Caki2 (cell line): ENCODE results near the gene BBS1. TPM values are rescaled to one million over a fixed set of nuclear protein-coding genes. Genes with fewer than 3 reads are reported as not detected.
A peak's percentile ranks its signal among the peaks of the same experiment; 100 is the strongest.
"Not testable (repeated sequence)": the region's sequence is repeated elsewhere in the genome, so short reads cannot be mapped to it uniquely, and the experiment has no call there.

Experiments used
- DNase-seq: peaks from one replicate; pipeline ENCODE4 v3.0.0-alpha.2; 2015; ENCODE audit warnings: low read depth
- in situ Hi-C: cut with HindIII; loops from 2 replicates; pipeline ENCODE4 v1.10.0; 2016; ENCODE audit warnings: low sequenced_read_pairs, low pct_unique_long_range_greater_than_20kb, mixed read lengths
- total RNA-seq: library from RNA; depleted of rRNA; stranded (reverse); fragments of >200 nt; shearing (Covaris generic); gene quantifications from 2 replicates; pipeline ENCODE4 v1.2.3, GENCODE V29; 2014; ENCODE audit warnings: low replicate concordance; rRNA removed

Gene BBS1
- 20.6 and 28.0 TPM in 2 replicates for total RNA-seq

DNA sequence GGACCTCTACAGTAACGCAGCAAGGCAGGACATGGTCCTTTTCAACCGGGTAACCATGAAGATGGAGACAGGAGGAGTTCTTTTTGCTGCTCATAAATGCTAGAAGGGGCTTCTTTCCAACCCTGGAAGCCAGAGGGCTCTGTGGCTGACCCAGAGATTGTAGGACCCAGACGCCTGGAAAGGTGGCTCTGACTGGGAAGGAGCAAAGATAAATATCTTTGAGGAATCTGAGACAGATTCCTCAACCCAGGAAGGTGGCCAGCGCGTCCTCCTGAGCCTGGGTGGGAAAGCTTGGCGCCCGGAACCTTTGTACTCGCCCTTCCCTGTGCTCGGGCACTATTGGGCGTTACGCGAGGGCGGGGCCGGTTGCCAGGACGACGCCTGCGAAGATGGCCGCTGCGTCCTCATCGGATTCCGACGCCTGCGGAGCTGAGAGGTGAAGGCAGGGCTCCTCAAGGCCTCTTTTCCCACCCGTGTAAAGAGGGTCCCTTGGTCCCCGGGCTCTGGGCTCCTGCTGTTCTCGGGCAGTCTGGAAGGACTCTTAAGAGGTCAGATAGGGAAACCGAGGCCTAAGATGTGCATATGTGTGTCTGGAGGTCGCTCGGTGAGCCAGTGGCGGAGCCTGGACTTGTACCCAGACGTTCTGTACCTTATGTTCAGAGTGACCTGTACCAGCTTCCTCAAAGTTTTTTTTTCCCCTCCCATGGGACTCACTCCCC, at the start of gene BBS1:
Gene BBS1, plus strand, starts transcription at position 365 of the 719 bp plus-strand sequence. Its CDS starts 25 bp downstream, at position 390.
- peak; percentile 68 for DNase-seq
- in situ Hi-C loops: no loop called here

DNA sequence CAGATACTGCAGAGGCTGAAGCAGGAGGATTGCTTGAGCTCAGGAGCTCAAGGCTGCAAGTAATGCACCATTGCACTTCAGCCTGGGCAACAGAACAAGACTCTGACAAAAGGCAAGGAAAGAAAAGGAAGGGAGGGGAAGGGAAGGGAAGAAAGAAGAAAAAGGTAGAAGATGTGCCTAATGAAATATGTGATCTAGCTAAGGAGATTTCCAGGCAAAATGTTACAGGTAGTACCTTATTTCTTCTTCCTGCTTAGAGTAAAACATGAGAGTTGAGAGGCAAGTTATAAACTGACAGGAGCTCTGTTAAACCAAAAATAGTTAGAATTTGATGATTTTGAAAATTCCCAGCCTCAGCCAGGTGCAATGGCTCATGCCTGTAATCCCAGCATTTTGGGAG, 48.4 kb upstream of the BBS1 start:
- no peak for DNase-seq
- in situ Hi-C loops: no loop called here

DNA sequence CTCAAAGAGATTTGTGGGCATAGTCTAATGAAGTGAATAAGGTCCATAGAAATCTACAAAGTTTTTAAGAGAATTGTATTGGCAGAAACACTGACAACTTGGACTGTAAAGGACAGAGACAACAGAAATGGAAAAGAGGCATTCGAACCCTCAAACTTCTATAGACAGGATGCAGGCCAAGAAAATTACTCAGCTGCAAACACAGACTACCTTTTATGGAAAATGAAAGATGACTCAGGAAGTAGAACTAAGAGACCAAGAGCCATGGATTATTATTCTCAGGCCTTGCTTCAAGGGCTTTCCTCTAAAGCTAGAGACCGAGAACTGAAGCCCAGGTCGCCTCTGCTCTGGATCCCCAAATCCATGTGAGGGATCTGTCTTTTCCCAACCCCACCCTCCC, 47.5 kb upstream of the BBS1 start:
- DNase-seq: no peak

GRCh38 chr11:66464116-66464515, 46.3 kb upstream of the BBS1 start:
- in situ Hi-C loops, DNase-seq: not testable (repeated sequence)

More for the DNA sequence above, 47.5 kb upstream of the BBS1 start:
- in situ Hi-C loops: no loop called here

GRCh38 chr11:66464916-66465315, 45.5 kb upstream of the BBS1 start:
- DNase-seq: no peak

DNA sequence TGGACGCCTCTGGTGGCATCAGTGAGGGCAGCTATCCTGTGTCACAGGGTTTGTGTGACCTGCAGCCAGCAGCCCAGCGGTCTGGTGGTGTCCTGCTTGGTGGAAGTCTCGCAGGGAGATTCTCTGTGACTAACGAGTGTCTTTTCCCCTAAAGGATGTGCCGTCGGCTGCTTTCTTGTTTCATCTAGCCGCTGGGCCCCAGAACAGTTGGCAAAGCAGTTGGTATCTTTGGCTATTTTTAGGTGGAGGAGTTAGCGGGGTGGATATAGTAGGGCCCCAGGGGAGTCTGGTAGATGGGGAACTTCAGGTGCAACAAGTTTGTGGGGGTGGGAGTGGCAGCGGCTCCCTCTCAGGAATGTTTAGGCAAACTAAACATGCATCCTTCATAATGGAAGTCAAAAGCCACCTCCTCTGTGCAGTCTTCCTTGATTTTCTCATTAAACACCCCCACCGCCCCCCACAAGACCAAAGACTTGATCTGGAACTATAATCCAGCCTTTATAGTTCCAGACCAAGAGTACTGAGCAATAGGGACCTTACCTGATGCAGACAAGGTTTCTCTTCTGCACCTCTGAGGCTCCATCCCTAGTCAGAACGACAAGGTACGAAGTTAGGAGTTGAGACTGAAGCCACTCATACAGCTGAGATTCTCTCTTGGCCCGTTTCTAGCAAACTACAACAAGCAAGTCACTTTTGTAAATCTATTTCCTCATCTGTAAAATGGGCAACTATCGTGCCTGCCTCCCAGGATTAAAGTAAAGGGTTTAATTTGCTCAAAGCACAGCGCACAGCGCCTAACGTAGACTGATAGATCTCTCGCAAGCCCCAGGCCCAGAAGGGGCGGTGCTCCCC, 44.8 kb upstream of the BBS1 start:
- in situ Hi-C loops: no loop called here
- no peak for DNase-seq

More at GRCh38 chr11:66464916-66465315, 45.5 kb upstream of the BBS1 start:
- in situ Hi-C loops: no loop called here

- in situ Hi-C loops: no loop called here
- DNase-seq: peak; percentile 76
These were observed 44.0 kb upstream of the BBS1 start, which contains the start of gene PELI3 for GRCh38 chr11:66466225-66467033. PELI3 (plus strand) TSS chr11:66466905; CDS start chr11:66468129, 1,224 bp downstream.

- peak; percentile 23 for DNase-seq
These were observed 43.3 kb upstream of the BBS1 start for GRCh38 chr11:66467034-66467659.

GRCh38 chr11:66467756-66468155, 42.7 kb upstream of the BBS1 start:
- in situ Hi-C loops: no loop called here
- DNase-seq: peak; percentile 5

More at GRCh38 chr11:66467034-66467659, 43.3 kb upstream of the BBS1 start:
- in situ Hi-C loops: no loop called here

DNA sequence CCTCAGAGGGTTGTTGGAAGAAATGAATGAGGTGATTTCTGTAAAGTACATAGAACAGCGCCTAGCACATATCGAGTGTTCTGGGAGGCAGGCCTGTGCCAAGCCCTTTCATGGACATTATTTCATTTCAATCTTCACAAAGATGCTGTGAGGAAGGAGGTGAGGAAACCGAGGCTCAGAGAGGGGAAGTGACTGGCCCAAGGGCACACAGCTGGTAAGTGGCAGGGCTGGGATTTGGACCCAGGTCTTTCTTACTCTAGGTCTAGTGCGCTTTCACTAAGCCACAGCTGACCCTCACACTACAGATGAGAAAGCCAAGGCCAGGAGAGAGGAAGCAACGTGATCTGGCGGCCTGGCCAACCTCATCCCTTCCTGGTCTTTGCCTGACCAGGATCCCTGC, 41.7 kb upstream of the BBS1 start:
- in situ Hi-C loops: no loop called here
- no peak for DNase-seq

DNA sequence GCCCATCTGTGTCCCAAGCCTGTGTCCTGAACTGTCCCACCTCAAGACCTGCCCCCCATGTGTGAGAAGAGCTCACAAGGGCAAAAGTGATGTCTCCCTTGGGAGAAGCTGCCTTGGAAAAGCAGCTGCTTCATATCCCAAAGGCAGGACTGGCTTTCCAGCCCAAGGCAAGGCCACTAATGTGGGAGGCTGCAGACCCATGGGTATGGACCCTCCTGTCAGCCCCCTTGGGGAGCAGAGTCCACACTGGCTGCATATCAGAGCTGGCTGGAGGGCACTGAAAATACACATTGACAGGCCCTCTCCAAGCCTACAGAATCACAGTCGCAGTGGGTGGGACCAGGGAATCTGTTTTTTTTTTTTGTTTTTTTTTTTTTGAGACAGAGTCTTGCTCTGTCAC, 41.0 kb upstream of the BBS1 start:
- in situ Hi-C loops: no loop called here
- no peak for DNase-seq

- DNase-seq: no peak
- in situ Hi-C loops: no loop called here
These were observed 40.4 kb upstream of the BBS1 start for GRCh38 chr11:66470015-66470414.

GRCh38 chr11:66471142-66471541, 39.3 kb upstream of the BBS1 start:
- no peak for DNase-seq
- in situ Hi-C loops: no loop called here

DNA sequence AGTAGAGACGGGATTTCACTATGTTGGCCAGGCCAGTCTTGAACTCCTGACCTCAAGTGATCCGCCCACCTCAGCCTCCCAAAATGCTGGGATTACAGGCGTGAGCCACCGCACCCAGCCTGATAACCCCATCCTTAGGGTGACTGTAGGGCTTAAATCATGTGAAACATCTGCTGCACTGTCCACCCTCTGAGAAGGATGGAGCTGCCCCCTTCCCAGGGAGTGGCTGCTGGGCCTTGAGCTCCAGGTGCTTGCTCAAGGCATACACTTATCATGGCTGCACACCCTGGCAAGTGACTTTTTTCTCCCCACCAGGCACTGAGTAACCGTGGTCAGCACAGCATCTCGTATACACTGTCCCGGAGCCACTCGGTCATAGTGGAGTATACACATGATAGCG, 38.4 kb upstream of the BBS1 start:
- in situ Hi-C loops: no loop called here
- no peak for DNase-seq

- in situ Hi-C loops: no loop called here
- no peak for DNase-seq
These were observed 37.3 kb upstream of the BBS1 start for GRCh38 chr11:66473167-66473566.

- in situ Hi-C loops: no loop called here
- DNase-seq: no peak
These were observed 36.6 kb upstream of the BBS1 start for GRCh38 chr11:66473608-66474515.
